ENCODE results near the gene SLC15A3.
"Not testable (repeated sequence)": the region's sequence is repeated elsewhere in the genome, so short reads cannot be mapped to it uniquely, and the experiment has no call there.

The SLC15A3 gene

DNA sequence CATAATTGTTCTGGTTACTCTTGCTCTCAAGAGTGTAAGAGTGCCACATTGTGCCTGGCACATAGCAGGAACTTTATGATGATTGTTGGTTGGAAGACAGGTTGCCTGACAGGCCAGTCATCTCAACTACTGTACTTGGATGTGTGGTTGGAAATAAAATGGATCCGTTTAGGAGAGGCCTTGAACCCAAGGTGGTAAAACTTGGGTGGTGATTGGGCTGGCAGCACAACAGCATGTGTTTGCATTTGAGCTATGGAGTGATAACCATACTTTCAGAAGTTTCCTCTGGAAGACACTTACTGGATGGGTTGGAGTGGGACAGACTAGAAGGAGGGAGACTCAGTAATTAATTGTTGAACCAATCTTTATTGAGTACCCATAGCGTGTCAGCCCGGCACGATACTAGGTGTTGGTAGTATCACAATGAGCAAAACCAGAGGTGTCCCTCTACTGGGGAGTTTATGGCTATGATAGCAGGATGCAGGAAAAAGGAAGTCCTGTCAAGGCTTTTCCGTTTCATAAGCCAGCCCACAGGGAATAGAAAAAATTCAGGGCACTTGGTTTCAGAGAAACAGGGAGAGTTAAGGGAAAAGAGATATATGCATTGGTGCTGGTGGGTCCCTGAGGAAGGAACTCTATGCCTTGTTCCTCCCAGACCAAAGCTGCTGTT is 41.1 kb downstream of the SLC15A3 start:
- TF ChIP-seq, protein P1, sequence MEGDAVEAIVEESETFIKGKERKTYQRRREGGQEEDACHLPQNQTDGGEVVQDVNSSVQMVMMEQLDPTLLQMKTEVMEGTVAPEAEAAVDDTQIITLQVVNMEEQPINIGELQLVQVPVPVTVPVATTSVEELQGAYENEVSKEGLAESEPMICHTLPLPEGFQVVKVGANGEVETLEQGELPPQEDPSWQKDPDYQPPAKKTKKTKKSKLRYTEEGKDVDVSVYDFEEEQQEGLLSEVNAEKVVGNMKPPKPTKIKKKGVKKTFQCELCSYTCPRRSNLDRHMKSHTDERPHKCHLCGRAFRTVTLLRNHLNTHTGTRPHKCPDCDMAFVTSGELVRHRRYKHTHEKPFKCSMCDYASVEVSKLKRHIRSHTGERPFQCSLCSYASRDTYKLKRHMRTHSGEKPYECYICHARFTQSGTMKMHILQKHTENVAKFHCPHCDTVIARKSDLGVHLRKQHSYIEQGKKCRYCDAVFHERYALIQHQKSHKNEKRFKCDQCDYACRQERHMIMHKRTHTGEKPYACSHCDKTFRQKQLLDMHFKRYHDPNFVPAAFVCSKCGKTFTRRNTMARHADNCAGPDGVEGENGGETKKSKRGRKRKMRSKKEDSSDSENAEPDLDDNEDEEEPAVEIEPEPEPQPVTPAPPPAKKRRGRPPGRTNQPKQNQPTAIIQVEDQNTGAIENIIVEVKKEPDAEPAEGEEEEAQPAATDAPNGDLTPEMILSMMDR (conservative IDR thresholded peaks at IDR 0.05; ENCODE audit: low read depth, low read length) = no peak
- DNase-seq (ENCODE audit: low read depth) = no peak
- H3K4me3 ChIP-seq (ENCODE audit: low read length) = no peak overlapping the region

DNA sequence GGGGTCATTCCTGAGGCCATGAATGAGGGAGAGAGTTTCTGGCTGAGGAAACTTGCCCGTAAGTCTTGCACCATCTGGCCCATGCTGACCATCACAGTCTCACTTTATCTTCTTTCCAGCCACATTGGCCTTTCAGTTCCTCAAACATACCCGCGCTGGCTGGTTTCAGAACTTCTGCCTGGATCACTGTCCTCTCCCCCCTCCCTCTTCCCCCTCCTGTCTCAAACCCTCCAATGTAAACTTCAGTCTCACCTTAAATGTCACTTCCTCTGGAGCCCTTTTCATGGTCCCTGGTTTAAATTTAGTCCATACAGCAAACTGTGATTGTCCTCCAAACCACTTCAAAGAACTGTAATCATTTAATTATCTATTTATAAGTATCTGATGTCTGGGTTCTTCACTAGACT is 41.7 kb downstream of the SLC15A3 start:
- DNase-seq (ENCODE audit: low read depth) = no peak
- TF ChIP-seq, protein P1 (conservative IDR thresholded peaks at IDR 0.05; ENCODE audit: low read depth, low read length) = no peak
- no peak overlapping the region for H3K4me3 ChIP-seq (ENCODE audit: low read length)

DNA sequence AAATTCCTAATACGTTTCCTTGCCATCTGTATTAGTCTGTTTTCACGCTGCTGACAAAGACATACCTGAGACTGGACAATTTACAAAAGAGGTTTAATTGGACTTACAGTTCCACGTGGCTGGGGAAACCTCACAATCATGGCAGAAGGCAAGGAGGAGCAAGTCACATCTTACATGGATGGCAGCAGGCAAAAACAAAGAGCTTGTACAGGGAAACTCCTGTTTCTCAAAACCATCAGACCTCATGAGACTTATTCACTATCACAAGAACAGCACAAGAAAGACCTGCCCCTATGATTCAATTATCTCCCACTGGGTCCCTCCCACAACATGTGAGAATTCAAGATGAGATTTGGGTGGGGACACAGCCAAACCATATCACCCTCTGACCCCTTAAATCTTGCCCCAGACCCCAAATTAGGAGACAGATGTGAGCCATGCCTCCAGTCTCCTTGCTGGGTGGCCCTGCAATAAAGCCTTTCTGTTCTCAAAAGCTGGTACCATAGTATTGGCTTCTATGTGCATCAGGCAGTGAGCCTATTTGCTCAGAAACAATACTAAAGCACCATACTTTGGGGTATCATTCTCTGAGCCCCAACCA is 42.2 kb downstream of the SLC15A3 start:
- not testable (repeated sequence) for DNase-seq (ENCODE audit: low read depth); H3K4me3 ChIP-seq (ENCODE audit: low read length)

DNA sequence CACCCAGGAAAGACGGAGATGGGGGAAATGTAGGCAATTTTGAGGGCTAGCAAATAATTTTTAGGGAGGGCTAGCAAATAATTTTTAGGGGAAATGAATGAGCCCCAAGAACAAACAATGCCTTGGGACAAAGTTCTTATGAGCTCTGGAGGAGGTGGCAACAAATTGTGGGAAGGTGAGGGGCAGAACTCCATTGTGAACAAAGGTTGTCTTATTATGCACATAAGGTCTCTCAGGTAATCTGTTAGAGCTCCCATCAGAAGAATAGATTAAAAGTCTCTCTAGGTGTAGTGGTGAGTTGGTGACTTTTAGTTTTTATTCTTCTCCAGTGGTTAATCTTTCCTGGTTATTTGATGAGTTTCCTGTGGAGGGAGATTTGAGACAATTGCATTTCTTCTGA is 43.2 kb downstream of the SLC15A3 start:
- H3K4me3 ChIP-seq (ENCODE audit: low read length) = no peak overlapping the region
- DNase-seq (ENCODE audit: low read depth) = no peak
- TF ChIP-seq, protein P1 (conservative IDR thresholded peaks at IDR 0.05; ENCODE audit: low read depth, low read length) = no peak

DNA sequence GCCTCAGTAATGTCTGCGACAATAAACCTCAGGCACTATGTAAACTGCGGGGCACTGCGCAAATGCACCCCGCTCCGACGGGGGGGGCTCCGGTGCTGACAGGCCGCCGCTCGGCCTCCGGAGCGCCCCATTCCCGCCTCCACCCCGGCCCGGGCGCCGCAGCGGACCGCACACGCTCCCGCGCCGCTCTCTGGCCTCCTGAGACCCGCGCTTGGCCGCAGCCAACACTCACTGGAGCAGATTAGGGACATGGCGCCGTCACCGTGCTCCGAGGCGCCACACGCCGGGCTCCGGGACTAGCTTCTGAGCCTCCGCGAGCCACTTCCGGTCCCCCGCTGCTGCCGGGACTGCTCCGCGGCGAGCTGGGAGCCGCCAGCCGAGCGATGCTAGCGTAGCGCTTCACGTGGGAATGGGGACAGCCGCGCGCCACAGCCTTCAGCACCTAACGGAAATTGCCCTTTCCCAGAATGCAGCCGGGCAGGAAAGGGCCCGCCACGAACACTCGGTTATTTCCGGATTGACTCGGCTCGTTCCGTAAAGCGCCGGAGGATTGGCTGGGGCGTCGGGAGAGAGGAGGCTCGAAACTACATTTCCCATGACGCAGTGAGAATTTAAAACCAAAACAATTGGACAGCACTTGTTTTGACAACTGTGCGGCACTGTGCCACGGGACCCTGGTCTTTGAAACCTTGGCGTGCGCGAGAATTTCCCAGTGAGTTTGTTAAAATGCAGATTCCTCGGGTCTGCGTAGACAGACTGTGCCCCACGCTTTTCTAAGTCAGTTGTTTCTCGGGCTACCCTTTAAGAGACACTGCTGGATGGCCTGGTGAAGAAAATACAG is 45.6 kb downstream of the SLC15A3 start, which contains the start of gene PRPF19:
TSS of gene PRPF19 (minus strand) at position 454 of the 841 bp plus-strand sequence. CDS start at position 251, 203 bp downstream.
- DNase-seq (ENCODE audit: low read depth) = peak; percentile 83
- peak within 1 kb of the TSS; percentile 93 for H3K4me3 ChIP-seq (ENCODE audit: low read length)
- TF ChIP-seq, protein P1 (conservative IDR thresholded peaks at IDR 0.05; ENCODE audit: low read depth, low read length) = no peak

DNA sequence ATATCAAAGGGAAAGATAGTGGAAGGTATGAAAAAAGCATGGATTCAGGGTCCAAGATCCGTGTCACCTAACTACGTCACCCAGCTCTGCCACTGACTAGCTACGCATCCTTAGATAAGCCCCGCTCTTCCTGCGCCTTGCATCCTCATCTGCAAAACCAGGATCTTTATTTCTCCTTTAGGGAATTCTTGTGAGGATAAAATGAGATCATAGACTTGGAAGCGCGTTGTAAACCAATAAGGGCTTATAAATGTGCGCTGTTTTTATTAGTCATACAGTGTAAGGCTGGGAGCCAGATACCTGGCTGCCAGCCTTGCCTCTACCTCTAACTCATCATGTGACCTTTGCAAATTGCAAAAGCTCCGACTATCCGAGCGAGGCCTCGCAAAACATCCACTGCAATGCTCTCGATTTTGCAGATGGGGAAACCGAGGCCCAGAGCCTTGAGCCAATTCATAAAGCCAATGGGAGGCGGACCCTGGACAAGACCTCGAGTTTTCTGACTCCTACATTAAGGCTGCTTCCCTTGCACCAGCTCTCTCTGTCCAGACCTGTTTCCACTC is 46.3 kb downstream of the SLC15A3 start:
- H3K4me3 ChIP-seq (ENCODE audit: low read length) = peak overlapping the region; percentile 93
- TF ChIP-seq, protein P1 (conservative IDR thresholded peaks at IDR 0.05; ENCODE audit: low read depth, low read length) = no peak
- no peak for DNase-seq (ENCODE audit: low read depth)

DNA sequence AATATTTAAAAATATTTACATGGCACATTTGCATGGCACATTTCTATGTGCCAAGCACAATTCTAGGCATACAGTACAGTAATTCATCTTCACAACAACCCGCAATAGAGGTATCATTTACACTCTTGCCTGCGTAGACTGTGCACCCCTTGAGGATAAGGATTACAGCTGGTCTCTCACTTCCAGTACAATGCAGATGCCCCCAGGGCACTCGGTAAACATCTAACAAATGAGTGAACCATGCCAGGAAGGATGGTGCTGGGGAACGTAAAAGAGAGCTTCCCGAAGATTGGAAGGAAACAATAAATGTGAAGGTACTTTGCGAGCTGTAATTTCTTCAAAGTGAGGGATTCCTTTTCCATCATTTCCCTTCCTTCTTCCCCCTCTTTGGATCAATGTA is 46.9 kb downstream of the SLC15A3 start:
- DNase-seq (ENCODE audit: low read depth) = no peak
- H3K4me3 ChIP-seq (ENCODE audit: low read length) = peak overlapping the region; percentile 93
- TF ChIP-seq, protein P1 (conservative IDR thresholded peaks at IDR 0.05; ENCODE audit: low read depth, low read length) = no peak

All from retinal pigment epithelial cell (primary cell).